GM12865 (cell line): ENCODE measurements around the gene RAB11FIP4.

Experiments used
- DNase-seq: peaks from one replicate; pipeline ENCODE4 v3.0.0; 2010; ENCODE audit warnings: low read depth
- H3K4me3 ChIP-seq: 2 replicates; pipeline ENCODE4 v1.5.1; 2011; ENCODE audit warnings: mild to moderate bottlenecking, low read depth, low read length, control low read depth
- TF ChIP-seq, protein P1 (sequence below): IDR thresholded peaks from 2 replicates; pipeline ENCODE4 v1.5.1; 2011; ENCODE audit warnings: low read length, control low read depth, low read depth, inconsistent platforms; ENCODE audit not compliant: insufficient read depth; ENCODE audit errors: missing control alignments

Gene RAB11FIP4

GRCh38 chr17:31427684-31428083 lies 36.2 kb downstream of the RAB11FIP4 start:
- no peak for DNase-seq
- TF ChIP-seq, protein P1, sequence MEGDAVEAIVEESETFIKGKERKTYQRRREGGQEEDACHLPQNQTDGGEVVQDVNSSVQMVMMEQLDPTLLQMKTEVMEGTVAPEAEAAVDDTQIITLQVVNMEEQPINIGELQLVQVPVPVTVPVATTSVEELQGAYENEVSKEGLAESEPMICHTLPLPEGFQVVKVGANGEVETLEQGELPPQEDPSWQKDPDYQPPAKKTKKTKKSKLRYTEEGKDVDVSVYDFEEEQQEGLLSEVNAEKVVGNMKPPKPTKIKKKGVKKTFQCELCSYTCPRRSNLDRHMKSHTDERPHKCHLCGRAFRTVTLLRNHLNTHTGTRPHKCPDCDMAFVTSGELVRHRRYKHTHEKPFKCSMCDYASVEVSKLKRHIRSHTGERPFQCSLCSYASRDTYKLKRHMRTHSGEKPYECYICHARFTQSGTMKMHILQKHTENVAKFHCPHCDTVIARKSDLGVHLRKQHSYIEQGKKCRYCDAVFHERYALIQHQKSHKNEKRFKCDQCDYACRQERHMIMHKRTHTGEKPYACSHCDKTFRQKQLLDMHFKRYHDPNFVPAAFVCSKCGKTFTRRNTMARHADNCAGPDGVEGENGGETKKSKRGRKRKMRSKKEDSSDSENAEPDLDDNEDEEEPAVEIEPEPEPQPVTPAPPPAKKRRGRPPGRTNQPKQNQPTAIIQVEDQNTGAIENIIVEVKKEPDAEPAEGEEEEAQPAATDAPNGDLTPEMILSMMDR: no peak
- H3K4me3 ChIP-seq: no peak overlapping the region

GRCh38 chr17:31428111-31428510 lies 36.6 kb downstream of the RAB11FIP4 start:
- DNase-seq: no peak
- no peak overlapping the region for H3K4me3 ChIP-seq
- TF ChIP-seq, protein P1: no peak

DNA sequence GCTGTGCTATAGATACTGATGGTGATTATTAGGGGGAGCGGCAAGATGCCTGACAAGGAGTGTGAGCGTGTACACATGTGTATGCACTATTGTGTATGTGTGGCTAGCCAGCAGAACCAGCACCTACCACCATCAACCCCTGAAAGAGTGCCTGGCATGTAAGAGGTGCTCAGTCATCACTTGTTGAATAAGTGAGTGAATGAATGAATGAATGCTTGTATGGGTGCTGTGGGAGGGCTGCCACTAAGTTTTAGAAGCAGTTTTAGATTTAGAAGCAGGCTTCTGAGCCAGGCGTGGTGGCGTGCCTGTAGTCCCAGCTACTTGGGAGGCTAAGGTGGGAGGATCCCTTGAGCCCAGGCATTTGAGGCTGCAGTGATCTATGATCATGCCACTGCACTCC lies 37.0 kb downstream of the RAB11FIP4 start:
- no peak for DNase-seq
- TF ChIP-seq, protein P1: no peak
- H3K4me3 ChIP-seq: no peak overlapping the region

- H3K4me3 ChIP-seq: no peak overlapping the region
- no peak for DNase-seq
- TF ChIP-seq, protein P1: no peak
Measured at GRCh38 chr17:31431098-31431851, 39.8 kb downstream of the RAB11FIP4 start.

DNA sequence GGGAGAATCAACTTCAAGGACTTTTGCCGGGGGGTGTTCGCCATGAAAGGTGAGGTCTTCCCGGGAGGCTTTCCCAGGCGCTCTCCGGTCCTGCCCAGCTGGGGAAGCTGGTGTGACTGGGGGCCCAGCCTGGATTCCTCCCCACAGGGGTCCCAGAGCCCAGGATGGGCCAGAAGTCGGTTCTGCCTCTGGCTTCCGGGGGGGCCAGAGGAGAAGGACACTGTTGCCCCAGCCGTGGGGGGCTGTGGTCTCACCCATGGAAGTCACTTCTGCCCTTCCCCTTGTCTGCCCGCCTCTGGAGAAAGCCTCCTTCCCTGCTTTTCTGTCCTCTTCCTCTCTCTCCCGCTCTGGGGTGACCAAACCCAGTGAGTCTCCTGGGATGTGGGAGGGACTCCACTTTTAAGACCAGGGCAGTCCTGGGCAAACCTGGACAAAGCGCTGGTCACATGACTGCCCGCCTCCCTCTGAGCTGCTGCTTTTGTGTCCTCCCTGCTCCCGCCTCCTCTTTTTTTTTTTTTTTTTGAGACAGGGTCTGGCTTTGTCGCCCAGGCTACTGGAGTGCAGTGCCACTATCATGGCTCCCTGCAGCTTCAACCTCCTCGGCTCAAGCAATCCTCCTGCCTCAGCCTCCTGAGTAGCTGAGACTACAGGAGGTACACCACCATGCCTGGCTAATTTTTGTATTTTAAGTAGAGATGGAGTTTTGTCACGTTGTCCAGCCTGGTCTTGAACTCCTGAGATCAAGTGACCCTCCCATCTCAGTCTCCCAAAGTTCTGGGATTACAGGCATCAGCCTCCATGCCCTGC lies 40.6 kb downstream of the RAB11FIP4 start:
- H3K4me3 ChIP-seq: no peak overlapping the region
- TF ChIP-seq, protein P1: no peak
- no peak for DNase-seq

- H3K4me3 ChIP-seq: no peak overlapping the region
- TF ChIP-seq, protein P1: no peak
- peak; percentile 45 for DNase-seq
Measured at GRCh38 chr17:31433091-31433790, 41.8 kb downstream of the RAB11FIP4 start.
